ENCODE data around the gene SEL1L3.

DNA sequence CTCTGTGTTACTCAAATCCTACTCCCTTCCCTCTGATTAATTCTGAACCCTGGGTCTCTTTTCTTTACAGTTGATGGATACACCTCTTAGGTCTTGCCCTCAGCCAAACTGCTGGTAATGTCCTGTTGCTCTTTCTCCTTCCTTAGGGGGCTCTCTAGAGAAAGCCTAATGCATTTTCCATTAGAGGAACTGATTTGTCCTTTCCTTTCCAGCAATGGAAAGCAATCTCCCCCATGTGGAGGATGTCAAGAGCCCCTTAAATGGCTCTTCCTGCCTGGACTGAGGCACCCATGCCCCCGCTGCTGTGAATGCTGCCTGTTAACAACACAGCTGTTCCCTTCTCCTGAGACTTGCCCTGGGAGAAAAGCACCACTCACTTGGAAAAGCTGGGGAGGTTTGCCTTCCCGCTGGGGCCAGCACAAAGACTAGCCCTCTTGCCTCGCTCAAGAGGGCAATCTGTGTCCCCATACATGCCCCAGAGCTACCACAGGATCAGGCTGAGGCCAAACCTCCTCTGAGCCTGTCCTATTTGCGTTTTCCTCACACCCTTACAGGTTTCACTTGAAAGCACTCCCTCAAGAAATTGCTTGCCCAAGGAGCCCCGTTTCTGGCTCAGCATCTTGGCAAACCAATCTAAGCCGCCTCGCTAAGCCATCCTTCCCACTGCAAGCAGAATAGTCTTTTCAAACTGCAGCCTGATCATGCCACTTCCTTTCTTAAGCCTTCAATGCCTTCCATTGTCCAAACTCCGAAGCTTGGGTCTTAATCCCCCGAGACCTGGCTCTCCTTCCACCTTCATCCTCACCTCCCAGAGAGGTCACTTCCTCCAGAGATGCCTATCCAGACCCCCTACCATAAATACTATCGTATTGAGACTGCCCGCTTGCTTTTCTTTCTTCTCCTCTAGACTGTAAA lies 28.0 kb upstream of the SEL1L3 start:
- no peak for TF ChIP-seq EZH2 (IDR thresholded peaks at IDR 0.05; ENCODE audit: low read length, missing control alignments)
- TF ChIP-seq, protein P1, sequence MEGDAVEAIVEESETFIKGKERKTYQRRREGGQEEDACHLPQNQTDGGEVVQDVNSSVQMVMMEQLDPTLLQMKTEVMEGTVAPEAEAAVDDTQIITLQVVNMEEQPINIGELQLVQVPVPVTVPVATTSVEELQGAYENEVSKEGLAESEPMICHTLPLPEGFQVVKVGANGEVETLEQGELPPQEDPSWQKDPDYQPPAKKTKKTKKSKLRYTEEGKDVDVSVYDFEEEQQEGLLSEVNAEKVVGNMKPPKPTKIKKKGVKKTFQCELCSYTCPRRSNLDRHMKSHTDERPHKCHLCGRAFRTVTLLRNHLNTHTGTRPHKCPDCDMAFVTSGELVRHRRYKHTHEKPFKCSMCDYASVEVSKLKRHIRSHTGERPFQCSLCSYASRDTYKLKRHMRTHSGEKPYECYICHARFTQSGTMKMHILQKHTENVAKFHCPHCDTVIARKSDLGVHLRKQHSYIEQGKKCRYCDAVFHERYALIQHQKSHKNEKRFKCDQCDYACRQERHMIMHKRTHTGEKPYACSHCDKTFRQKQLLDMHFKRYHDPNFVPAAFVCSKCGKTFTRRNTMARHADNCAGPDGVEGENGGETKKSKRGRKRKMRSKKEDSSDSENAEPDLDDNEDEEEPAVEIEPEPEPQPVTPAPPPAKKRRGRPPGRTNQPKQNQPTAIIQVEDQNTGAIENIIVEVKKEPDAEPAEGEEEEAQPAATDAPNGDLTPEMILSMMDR (conservative IDR thresholded peaks at IDR 0.05 in 1 of 2, IDR thresholded peaks at IDR 0.05 in 1 of 2; ENCODE audit: low read depth in 1 of 2, low read length in 2 of 2) = no peak
